ENCODE data around the gene MDGA2.

The MDGA2 gene

GRCh38 chr14:47511829-47512228 is 163.6 kb downstream of the MDGA2 start:
- Histone ChIP-seq H3K9me3 (no peaks in the 10 kb centered on the region), H3K4me3 (no peak overlapping the region), H3K4me2 (no peak overlapping the region), H3K27me3 (no peaks in the 10 kb centered on the region), H3K4me1 (peaks cover 18% of the 10 kb centered on the region), H3K36me3 (no peaks in the 10 kb centered on the region), H3K9ac (no peak overlapping the region), H4K20me1 (no peaks in the 10 kb centered on the region), H3K27ac (no peak overlapping the region)
- TF ChIP-seq Cebpa-rat (IDR thresholded peaks at IDR 0.05), result no peak

GRCh38 chr14:47509957-47510356 is 165.4 kb downstream of the MDGA2 start:
- Histone ChIP-seq H3K27ac (no peak overlapping the region), H3K36me3 (no peaks in the 10 kb centered on the region), H3K9me3 (no peaks in the 10 kb centered on the region), H4K20me1 (no peaks in the 10 kb centered on the region), H3K27me3 (no peaks in the 10 kb centered on the region), H3K4me1 (peaks cover 1% of the 10 kb centered on the region), H3K4me3 (no peak overlapping the region), H3K9ac (no peak overlapping the region), H3K4me2 (no peak overlapping the region)
- TF ChIP-seq Cebpa-rat (IDR thresholded peaks at IDR 0.05), result no peak

GRCh38 chr14:47507861-47508260 is 167.5 kb downstream of the MDGA2 start:
- Histone ChIP-seq H3K27me3 (no peaks in the 10 kb centered on the region), H3K9me3 (no peaks in the 10 kb centered on the region), H4K20me1 (no peaks in the 10 kb centered on the region), H3K4me1 (no peaks in the 10 kb centered on the region), H3K9ac (no peak overlapping the region), H3K36me3 (no peaks in the 10 kb centered on the region), H3K4me2 (no peak overlapping the region), H3K4me3 (no peak overlapping the region), H3K27ac (no peak overlapping the region)
- no peak for TF ChIP-seq Cebpa-rat (IDR thresholded peaks at IDR 0.05)

- Histone ChIP-seq H3K9ac (no peak overlapping the region), H3K4me3 (no peak overlapping the region), H4K20me1 (no peaks in the 10 kb centered on the region), H3K27ac (no peak overlapping the region), H3K36me3 (no peaks in the 10 kb centered on the region), H3K9me3 (0 out of 2 replicates have a peak, but pooled peaks cover 4% of the 10 kb centered on the region), H3K4me2 (no peak overlapping the region), H3K4me1 (no peaks in the 10 kb centered on the region), H3K27me3 (no peaks in the 10 kb centered on the region)
- TF ChIP-seq Cebpa-rat (IDR thresholded peaks at IDR 0.05), result no peak
These were observed 175.0 kb downstream of the MDGA2 start for GRCh38 chr14:47500369-47500768.

GRCh38 chr14:47490766-47491165 is 184.6 kb downstream of the MDGA2 start:
- no peak for TF ChIP-seq Cebpa-rat (IDR thresholded peaks at IDR 0.05)
- Histone ChIP-seq H3K4me2 (no peak overlapping the region), H3K4me3 (no peak overlapping the region)

DNA sequence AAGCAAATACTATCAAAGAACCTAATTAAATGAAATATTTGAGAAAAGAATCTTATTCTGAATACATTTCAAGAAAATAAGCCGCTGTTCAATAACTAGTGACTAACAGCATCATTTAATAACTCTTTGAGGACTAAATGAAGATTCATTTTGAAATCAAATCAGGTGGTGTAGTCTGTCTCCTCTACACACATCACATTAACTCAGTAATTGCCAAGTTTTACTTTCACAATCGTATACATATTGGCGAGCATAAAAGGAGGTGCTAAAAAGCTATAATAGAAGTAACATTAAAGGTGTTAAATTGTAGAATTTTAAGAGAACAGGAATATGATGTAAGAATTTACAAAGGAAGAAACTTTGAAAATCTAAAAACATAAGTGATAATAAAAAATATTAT is 185.1 kb downstream of the MDGA2 start:
- H3K9ac ChIP-seq, result no peak overlapping the region
- no peak overlapping the region for H3K4me2 ChIP-seq
- H3K4me3 ChIP-seq, result no peak overlapping the region
- H4K20me1 ChIP-seq, result no peaks in the 10 kb centered on the region
- no peaks in the 10 kb centered on the region for H3K4me1 ChIP-seq
- H3K27me3 ChIP-seq, result no peaks in the 10 kb centered on the region
- no peaks in the 10 kb centered on the region for H3K36me3 ChIP-seq
- TF ChIP-seq Cebpa-rat (IDR thresholded peaks at IDR 0.05), result no peak
- peaks cover 22% of the 10 kb centered on the region for H3K9me3 ChIP-seq
- no peak overlapping the region for H3K27ac ChIP-seq

More at GRCh38 chr14:47490766-47491165, 184.6 kb downstream of the MDGA2 start:
- H3K4me1 ChIP-seq, result no peaks in the 10 kb centered on the region
- H3K9ac ChIP-seq, result no peak overlapping the region
- H3K9me3 ChIP-seq, result peaks cover 17% of the 10 kb centered on the region
- H3K27me3 ChIP-seq, result no peaks in the 10 kb centered on the region
- no peaks in the 10 kb centered on the region for H4K20me1 ChIP-seq
- no peak overlapping the region for H3K27ac ChIP-seq
- no peaks in the 10 kb centered on the region for H3K36me3 ChIP-seq

- Histone ChIP-seq H3K9ac (no peak overlapping the region), H3K4me2 (no peak overlapping the region), H4K20me1 (no peaks in the 10 kb centered on the region), H3K36me3 (no peaks in the 10 kb centered on the region), H3K27ac (no peak overlapping the region), H3K4me1 (no peaks in the 10 kb centered on the region), H3K4me3 (no peak overlapping the region), H3K9me3 (peaks cover 15% of the 10 kb centered on the region), H3K27me3 (no peaks in the 10 kb centered on the region)
- no peak for TF ChIP-seq Cebpa-rat (IDR thresholded peaks at IDR 0.05)
These were observed 190.0 kb downstream of the MDGA2 start for GRCh38 chr14:47485421-47485820.

DNA sequence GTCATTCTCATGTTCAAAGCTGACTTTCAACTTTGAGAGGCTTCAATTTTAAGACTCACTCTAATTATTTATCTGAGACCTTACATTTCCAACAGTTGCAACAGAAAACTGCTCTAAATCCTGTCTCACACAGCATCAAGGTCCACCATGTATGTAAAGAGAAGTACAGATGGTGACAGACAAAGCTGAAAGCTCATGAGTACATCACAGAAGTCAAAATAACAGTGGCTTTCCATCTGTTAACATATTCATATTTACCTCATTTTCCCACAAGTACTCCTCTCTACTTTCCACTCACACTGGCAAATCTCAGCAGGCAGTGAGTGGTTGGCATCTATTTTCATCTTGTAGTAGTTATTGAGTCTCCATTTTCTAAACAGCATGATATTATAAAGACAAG is 192.0 kb downstream of the MDGA2 start:
- Histone ChIP-seq H3K9ac (no peak overlapping the region), H3K4me3 (no peak overlapping the region), H3K4me2 (no peak overlapping the region), H3K36me3 (no peaks in the 10 kb centered on the region), H3K4me1 (no peaks in the 10 kb centered on the region), H3K27me3 (no peaks in the 10 kb centered on the region), H3K27ac (no peak overlapping the region), H3K9me3 (peaks cover 15% of the 10 kb centered on the region), H4K20me1 (no peaks in the 10 kb centered on the region)
- no peak for TF ChIP-seq Cebpa-rat (IDR thresholded peaks at IDR 0.05)

DNA sequence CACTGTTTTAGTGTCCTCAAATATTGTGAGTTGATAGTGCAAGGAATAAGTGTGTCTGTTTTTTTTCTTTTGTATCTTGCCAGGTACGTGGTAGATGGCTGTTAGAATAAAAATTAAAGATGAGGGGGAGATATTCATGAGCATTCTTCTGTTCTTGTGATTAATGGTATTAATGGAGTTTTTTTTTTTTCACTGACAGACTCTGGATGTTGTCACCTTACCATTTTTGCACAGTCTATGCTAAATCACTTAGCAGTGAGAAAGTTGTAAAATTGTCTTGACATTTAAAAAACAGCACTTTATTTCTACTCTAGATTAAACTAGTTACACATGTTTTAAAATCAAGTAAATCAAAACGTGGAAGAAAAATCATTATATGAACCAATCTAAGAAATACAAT is 204.3 kb downstream of the MDGA2 start:
- Histone ChIP-seq H3K36me3 (no peaks in the 10 kb centered on the region), H3K4me3 (no peak overlapping the region), H3K4me1 (no peaks in the 10 kb centered on the region), H3K4me2 (no peak overlapping the region), H3K27me3 (no peaks in the 10 kb centered on the region), H3K9me3 (no peaks in the 10 kb centered on the region), H3K9ac (no peak overlapping the region), H4K20me1 (no peaks in the 10 kb centered on the region), H3K27ac (no peak overlapping the region)
- TF ChIP-seq Cebpa-rat (IDR thresholded peaks at IDR 0.05), result no peak

GRCh38 chr14:47466916-47467315 is 208.5 kb downstream of the MDGA2 start:
- no peaks in the 10 kb centered on the region for H3K4me1 ChIP-seq
- no peaks in the 10 kb centered on the region for H3K36me3 ChIP-seq
- H3K27me3 ChIP-seq, result no peaks in the 10 kb centered on the region
- H4K20me1 ChIP-seq, result no peaks in the 10 kb centered on the region
- H3K4me3 ChIP-seq, result no peak overlapping the region
- H3K27ac ChIP-seq, result no peak overlapping the region
- no peak for TF ChIP-seq Cebpa-rat (IDR thresholded peaks at IDR 0.05)
- H3K9me3 ChIP-seq, result no peaks in the 10 kb centered on the region
- H3K9ac ChIP-seq, result no peak overlapping the region
- H3K4me2 ChIP-seq, result no peak overlapping the region

- H3K27me3 ChIP-seq, result no peaks in the 10 kb centered on the region
- H4K20me1 ChIP-seq, result no peaks in the 10 kb centered on the region
- H3K4me2 ChIP-seq, result no peak overlapping the region
- no peak overlapping the region for H3K9ac ChIP-seq
- H3K36me3 ChIP-seq, result no peaks in the 10 kb centered on the region
- H3K9me3 ChIP-seq, result no peaks in the 10 kb centered on the region
- no peak overlapping the region for H3K4me3 ChIP-seq
- 0 out of 2 replicates have a peak, but pooled peaks cover under 1% of the 10 kb centered on the region for H3K4me1 ChIP-seq
- no peak overlapping the region for H3K27ac ChIP-seq
- no peak for TF ChIP-seq Cebpa-rat (IDR thresholded peaks at IDR 0.05)
These were observed 221.4 kb downstream of the MDGA2 start for GRCh38 chr14:47454025-47454424.
